Neural progenitor cell (in vitro differentiated cells): ENCODE measurements around the gene RBFOX1. TPM values are rescaled to one million over a fixed set of nuclear protein-coding genes. Genes with fewer than 3 reads are reported as not detected.
A peak's percentile ranks its signal among the peaks of the same experiment; 100 is the strongest.

Source experiments
- DNase-seq: peaks from one replicate; pipeline ENCODE4 v3.0.0-alpha.2; 2016; ENCODE audit warnings: low spot score
- H2AFZ ChIP-seq: fragments of 200-600 bp; sonication (generic); replicated peaks from 2 replicates; pipeline ENCODE4 v1.6.1; 2016; ENCODE audit warnings: antibody characterized with exemption
- H3F3A ChIP-seq: fragments of 200-600 bp; sonication (generic); 2 replicates; pipeline ENCODE4 v1.6.1; 2016; ENCODE audit warnings: antibody characterized with exemption, low read depth
- H3K27ac ChIP-seq: fragments of 200-600 bp; sonication (generic); 2 replicates; pipeline ENCODE4 v1.5.1; 2016; ENCODE audit warnings: mild to moderate bottlenecking
- H3K27me3 ChIP-seq: fragments of 200-600 bp; sonication (generic); 2 replicates; pipeline ENCODE4 v1.6.1; 2016; ENCODE audit warnings: mild to moderate bottlenecking, moderate library complexity
- H3K36me3 ChIP-seq: fragments of 200-600 bp; sonication (generic); 2 replicates; pipeline ENCODE4 v1.5.1; 2016
- H3K4me1 ChIP-seq: fragments of 200-600 bp; sonication (generic); 2 replicates; pipeline ENCODE4 v1.6.1; 2016; ENCODE audit warnings: mixed run types
- H3K4me2 ChIP-seq: fragments of 200-600 bp; sonication (generic); 2 replicates; pipeline ENCODE4 v1.6.1; 2016
- H3K4me3 ChIP-seq: fragments of 200-600 bp; sonication (generic); 2 replicates; pipeline ENCODE4 v1.5.1; 2016
- H3K79me2 ChIP-seq: fragments of 200-600 bp; sonication (generic); 2 replicates; pipeline ENCODE4 v1.6.1; 2016; ENCODE audit warnings: low read depth
- H3K9ac ChIP-seq: fragments of 200-600 bp; sonication (generic); 2 replicates; pipeline ENCODE4 v1.6.1; 2016
- H3K9me3 ChIP-seq: fragments of 200-600 bp; sonication (generic); 2 replicates; pipeline ENCODE4 v1.5.1; 2016; ENCODE audit warnings: low read depth
- H4K20me1 ChIP-seq: fragments of 200-600 bp; sonication (generic); 2 replicates; pipeline ENCODE4 v1.6.1; 2016; ENCODE audit warnings: low read depth
- H3K27ac Mint-ChIP-seq: 3 replicates; pipeline ENCODE4 v1.8.0; 2021; ENCODE audit warnings: mixed read lengths
- H3K27me3 Mint-ChIP-seq: 2 replicates; pipeline ENCODE4 v1.8.0; 2022; ENCODE audit warnings: low read depth, mild to moderate bottlenecking, inconsistent platforms, moderate library complexity, mixed read lengths; ENCODE audit not compliant: insufficient read depth
- H3K36me3 Mint-ChIP-seq: 3 replicates; pipeline ENCODE4 v1.8.0; 2021; ENCODE audit warnings: mixed read lengths
- H3K4me1 Mint-ChIP-seq: 3 replicates; pipeline ENCODE4 v1.8.0; 2021; ENCODE audit warnings: mixed read lengths
- H3K4me3 Mint-ChIP-seq: 3 replicates; pipeline ENCODE4 v1.8.0; 2021; ENCODE audit warnings: mild to moderate bottlenecking, moderate library complexity, mixed read lengths
- H3K9me3 Mint-ChIP-seq: 3 replicates; pipeline ENCODE4 v1.8.0; 2020; ENCODE audit warnings: mixed read lengths
- EZH2 ChIP-seq: fragments of 200-600 bp; sonication (generic); IDR thresholded peaks from 2 replicates; pipeline ENCODE4 v1.6.1; 2017; ENCODE audit warnings: antibody characterized with exemption, mild to moderate bottlenecking, moderate library complexity
- EZH2phosphoT487 ChIP-seq: fragments of 200-600 bp; sonication (generic); IDR thresholded peaks from 2 replicates; pipeline ENCODE4 v1.6.1; 2017; ENCODE audit warnings: antibody characterized with exemption
- total RNA-seq: library from RNA; depleted of rRNA; stranded (reverse); fragments of >200 nt; gene quantifications from 2 replicates; pipeline ENCODE4 v1.2.3, GENCODE V29; 2015; ENCODE audit warnings: low replicate concordance
- TF ChIP-seq, protein P1 (sequence below): fragments of 200-600 bp; sonication (generic); IDR thresholded peaks from 2 replicates; pipeline ENCODE4 v1.5.1; 2017; ENCODE audit warnings: antibody characterized with exemption, mild to moderate bottlenecking

Gene RBFOX1
- total RNA-seq, 1 donor from 2014 or later: 1.2 TPM

DNA sequence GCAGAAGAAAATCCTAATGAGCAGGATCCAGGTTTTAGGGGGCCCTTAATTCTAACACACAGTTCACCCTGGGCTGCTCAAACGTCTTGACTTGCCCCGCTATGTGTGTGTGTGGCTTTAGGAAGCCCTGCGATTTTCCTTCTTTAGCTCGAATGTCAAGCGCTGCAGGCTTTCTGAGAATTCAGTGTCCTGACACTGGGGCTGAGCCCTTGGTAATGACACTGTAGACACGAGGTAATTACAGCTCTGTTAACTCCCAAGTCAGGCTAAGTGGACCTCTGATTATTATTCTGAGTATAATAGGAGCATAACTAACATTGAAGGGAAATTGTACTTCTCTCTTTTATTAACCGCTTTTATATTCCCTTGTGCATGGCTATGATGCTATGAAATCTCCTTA, 202.1 kb downstream of the RBFOX1 start:
- Mint-ChIP-seq H3K36me3 (no peaks in the 10 kb centered on the region), H3K27me3 (peaks cover 7% of the 10 kb centered on the region), H3K9me3 (peaks cover 7% of the 10 kb centered on the region), H3K27ac (no peak overlapping the region), H3K4me1 (peaks cover 8% of the 10 kb centered on the region), H3K4me3 (no peak overlapping the region)
- H3K9me3 ChIP-seq: no peaks in the 10 kb centered on the region
- H3K36me3 ChIP-seq: no peaks in the 10 kb centered on the region
- no peak for DNase-seq
- H3K27ac ChIP-seq: no peak overlapping the region
- TF ChIP-seq EZH2phosphoT487: no peak
- TF ChIP-seq, protein P1, sequence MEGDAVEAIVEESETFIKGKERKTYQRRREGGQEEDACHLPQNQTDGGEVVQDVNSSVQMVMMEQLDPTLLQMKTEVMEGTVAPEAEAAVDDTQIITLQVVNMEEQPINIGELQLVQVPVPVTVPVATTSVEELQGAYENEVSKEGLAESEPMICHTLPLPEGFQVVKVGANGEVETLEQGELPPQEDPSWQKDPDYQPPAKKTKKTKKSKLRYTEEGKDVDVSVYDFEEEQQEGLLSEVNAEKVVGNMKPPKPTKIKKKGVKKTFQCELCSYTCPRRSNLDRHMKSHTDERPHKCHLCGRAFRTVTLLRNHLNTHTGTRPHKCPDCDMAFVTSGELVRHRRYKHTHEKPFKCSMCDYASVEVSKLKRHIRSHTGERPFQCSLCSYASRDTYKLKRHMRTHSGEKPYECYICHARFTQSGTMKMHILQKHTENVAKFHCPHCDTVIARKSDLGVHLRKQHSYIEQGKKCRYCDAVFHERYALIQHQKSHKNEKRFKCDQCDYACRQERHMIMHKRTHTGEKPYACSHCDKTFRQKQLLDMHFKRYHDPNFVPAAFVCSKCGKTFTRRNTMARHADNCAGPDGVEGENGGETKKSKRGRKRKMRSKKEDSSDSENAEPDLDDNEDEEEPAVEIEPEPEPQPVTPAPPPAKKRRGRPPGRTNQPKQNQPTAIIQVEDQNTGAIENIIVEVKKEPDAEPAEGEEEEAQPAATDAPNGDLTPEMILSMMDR: no peak
- no peak for TF ChIP-seq EZH2
- H3K27me3 ChIP-seq: no peaks in the 10 kb centered on the region
- no peaks in the 10 kb centered on the region for H3K79me2 ChIP-seq
- no peak overlapping the region for H2AFZ ChIP-seq
- H3K4me1 ChIP-seq: no peaks in the 10 kb centered on the region
- no peaks in the 10 kb centered on the region for H3F3A ChIP-seq
- H3K9ac ChIP-seq: no peak overlapping the region
- no peaks in the 10 kb centered on the region for H4K20me1 ChIP-seq
- H3K4me3 ChIP-seq: no peak overlapping the region
- H3K4me2 ChIP-seq: no peak overlapping the region

- no peak overlapping the region for H3K9ac ChIP-seq
- no peaks in the 10 kb centered on the region for H4K20me1 ChIP-seq
- H3K27ac ChIP-seq: no peak overlapping the region
- H3K4me3 ChIP-seq: no peak overlapping the region
- H3K27me3 Mint-ChIP-seq: peaks cover 8% of the 10 kb centered on the region
- no peaks in the 10 kb centered on the region for H3K9me3 ChIP-seq
- no peaks in the 10 kb centered on the region for H3F3A ChIP-seq
- no peak overlapping the region for H2AFZ ChIP-seq
- peaks cover 15% of the 10 kb centered on the region for H3K4me1 Mint-ChIP-seq
- H3K4me1 ChIP-seq: peaks cover 12% of the 10 kb centered on the region
- H3K4me3 Mint-ChIP-seq: no peak overlapping the region
- H3K36me3 Mint-ChIP-seq: no peaks in the 10 kb centered on the region
- H3K27ac Mint-ChIP-seq: no peak overlapping the region
- H3K79me2 ChIP-seq: no peaks in the 10 kb centered on the region
- TF ChIP-seq EZH2phosphoT487: no peak
- H3K9me3 Mint-ChIP-seq: peaks cover 7% of the 10 kb centered on the region
- no peaks in the 10 kb centered on the region for H3K36me3 ChIP-seq
- H3K27me3 ChIP-seq: no peaks in the 10 kb centered on the region
- no peak for DNase-seq
- no peak overlapping the region for H3K4me2 ChIP-seq
Measured at GRCh38 chr16:7541026-7541425, 208.4 kb downstream of the RBFOX1 start.

- Histone ChIP-seq H3F3A (no peaks in the 10 kb centered on the region), H3K27me3 (no peaks in the 10 kb centered on the region), H3K9ac (no peak overlapping the region), H3K36me3 (no peaks in the 10 kb centered on the region), H3K4me3 (no peak overlapping the region), H3K4me2 (peak overlapping the region; percentile 25), H3K4me1 (peaks cover 12% of the 10 kb centered on the region), H2AFZ (no peak overlapping the region), H4K20me1 (no peaks in the 10 kb centered on the region), H3K27ac (no peak overlapping the region), H3K9me3 (no peaks in the 10 kb centered on the region), H3K79me2 (no peaks in the 10 kb centered on the region)
- H3K4me1 Mint-ChIP-seq: peaks cover 18% of the 10 kb centered on the region
- DNase-seq: peak; percentile 28
- peaks cover 11% of the 10 kb centered on the region for H3K27me3 Mint-ChIP-seq
- no peaks in the 10 kb centered on the region for H3K9me3 Mint-ChIP-seq
- TF ChIP-seq EZH2phosphoT487 (no peak), EZH2 (no peak)
- TF ChIP-seq, protein P1: no peak
- peak overlapping the region; percentile 75 for H3K27ac Mint-ChIP-seq
- H3K36me3 Mint-ChIP-seq: no peaks in the 10 kb centered on the region
- H3K4me3 Mint-ChIP-seq: no peak overlapping the region
Measured at GRCh38 chr16:7545251-7545650, 212.6 kb downstream of the RBFOX1 start.

DNA sequence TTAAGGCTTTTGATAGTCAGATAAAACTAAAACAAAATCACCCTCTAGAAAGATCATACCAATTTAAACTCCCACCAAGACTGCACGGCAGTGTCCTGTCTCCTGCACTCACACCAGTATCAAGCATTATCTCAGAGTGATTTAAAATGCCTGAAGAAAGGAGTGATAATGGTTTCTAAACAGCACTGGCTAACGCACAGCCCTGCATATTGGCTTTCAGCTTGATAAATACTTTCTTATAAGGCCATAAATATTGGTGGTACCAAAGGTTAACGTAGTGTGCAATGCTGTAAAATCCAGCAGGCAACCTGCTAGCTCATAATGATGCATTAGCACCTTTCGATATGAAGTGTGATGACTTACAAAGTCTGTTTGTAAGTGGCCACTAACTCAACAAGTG, 214.3 kb downstream of the RBFOX1 start:
- H3K4me1 ChIP-seq: peaks cover 12% of the 10 kb centered on the region
- no peak for DNase-seq
- H4K20me1 ChIP-seq: no peaks in the 10 kb centered on the region
- no peak overlapping the region for H3K4me3 ChIP-seq
- no peaks in the 10 kb centered on the region for H3F3A ChIP-seq
- H3K36me3 ChIP-seq: no peaks in the 10 kb centered on the region
- Mint-ChIP-seq H3K4me3 (no peak overlapping the region), H3K27me3 (peaks cover 7% of the 10 kb centered on the region), H3K9me3 (no peaks in the 10 kb centered on the region), H3K36me3 (no peaks in the 10 kb centered on the region), H3K27ac (no peak overlapping the region), H3K4me1 (peaks cover 18% of the 10 kb centered on the region)
- no peak overlapping the region for H2AFZ ChIP-seq
- no peak overlapping the region for H3K27ac ChIP-seq
- TF ChIP-seq EZH2phosphoT487: no peak
- TF ChIP-seq, protein P1: no peak
- no peak for TF ChIP-seq EZH2
- H3K4me2 ChIP-seq: no peak overlapping the region
- no peaks in the 10 kb centered on the region for H3K9me3 ChIP-seq
- no peaks in the 10 kb centered on the region for H3K27me3 ChIP-seq
- no peaks in the 10 kb centered on the region for H3K79me2 ChIP-seq
- H3K9ac ChIP-seq: no peak overlapping the region
